Suppressor macrophage (primary cell): ENCODE measurements around the gene LRRC45.

Experiments used
- DNase-seq, 4 experiments: peaks; one replicate each; pipeline ENCODE4 v3.0.0-alpha.2; 2020 to 2022

The LRRC45 gene

GRCh38 chr17:82053130-82053529 is 30.0 kb downstream of the LRRC45 start:
- no peak for DNase-seq

GRCh38 chr17:82053556-82054263 is 30.6 kb downstream of the LRRC45 start:
- DNase-seq = no peak

GRCh38 chr17:82054351-82055022 is 31.4 kb downstream of the LRRC45 start:
- DNase-seq = no peak

GRCh38 chr17:82055023-82055964 is 32.2 kb downstream of the LRRC45 start:
- DNase-seq = no peak

- no peak for DNase-seq
Measured at GRCh38 chr17:82055965-82056728, 33.0 kb downstream of the LRRC45 start.

GRCh38 chr17:82056729-82057621 is 33.9 kb downstream of the LRRC45 start:
- DNase-seq = no peak

- no peak for DNase-seq
Measured at GRCh38 chr17:82058230-82058854, 35.2 kb downstream of the LRRC45 start.

GRCh38 chr17:82058855-82059249 is 35.7 kb downstream of the LRRC45 start:
- no peak for DNase-seq

GRCh38 chr17:82059272-82060000 is 36.3 kb downstream of the LRRC45 start:
- DNase-seq = no peak

- no peak for DNase-seq
Measured at GRCh38 chr17:82060001-82060380, 36.9 kb downstream of the LRRC45 start.

GRCh38 chr17:82060614-82061013 is 37.5 kb downstream of the LRRC45 start:
- DNase-seq = no peak

- no peak for DNase-seq
Measured at GRCh38 chr17:82061047-82061925, 38.2 kb downstream of the LRRC45 start.

GRCh38 chr17:82062076-82062983 is 39.2 kb downstream of the LRRC45 start:
- DNase-seq = peak in 1 of 4 experiments; percentile 31

GRCh38 chr17:82062984-82063368 is 39.9 kb downstream of the LRRC45 start:
- DNase-seq = no peak

GRCh38 chr17:82063424-82064415 is 40.6 kb downstream of the LRRC45 start:
- no peak for DNase-seq

GRCh38 chr17:82064433-82065192 is 41.5 kb downstream of the LRRC45 start:
- DNase-seq = no peak
